Measurements from ENCODE around the gene SEZ6L. TPM values are rescaled to one million over a fixed set of nuclear protein-coding genes. Genes with fewer than 3 reads are reported as not detected.

Gene SEZ6L
- polyA plus RNA-seq, 1 donor from 2014 or later: 31.9 TPM

DNA sequence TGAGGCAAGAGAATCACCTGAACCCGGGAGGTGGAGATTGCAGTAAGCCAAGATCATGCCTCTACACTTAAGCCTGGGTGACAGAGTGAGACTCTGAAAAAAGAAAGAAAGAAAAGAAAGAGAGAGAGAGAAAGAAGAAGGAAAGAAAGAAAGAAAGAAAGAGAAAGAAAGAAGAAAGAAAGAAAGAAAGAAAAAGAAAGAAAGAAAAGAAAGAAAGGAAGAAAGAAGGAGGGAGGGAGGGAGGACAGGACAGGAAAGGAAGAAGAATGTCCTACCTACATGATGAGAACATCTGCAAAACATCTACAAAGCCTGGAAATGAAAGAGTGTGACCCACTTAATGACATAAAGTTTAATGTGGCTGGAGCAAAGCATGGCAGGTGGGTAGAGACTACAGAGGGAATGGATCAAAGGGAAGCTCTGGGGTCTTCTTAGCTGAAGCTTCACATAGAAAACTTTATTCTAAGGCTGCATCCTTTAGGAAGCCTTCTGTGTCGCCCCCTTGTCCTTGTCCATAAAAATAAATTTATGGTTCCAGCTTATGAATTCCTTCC lies 147.5 kb downstream of the SEZ6L start:
- Histone ChIP-seq H3K27ac (ENCODE audit: low read length) (no peak overlapping the region), H3K36me3 (ENCODE audit: insufficient read depth, low read length) (no peaks in the 10 kb centered on the region), H3K4me3 (ENCODE audit: low read length) (no peak overlapping the region), H3F3A (ENCODE audit: insufficient read depth, low read length, poor library complexity, severe bottlenecking) (no peaks in the 10 kb centered on the region), H3K27me3 (ENCODE audit: insufficient read depth, low read depth, low read length) (no peaks in the 10 kb centered on the region), H4K20me1 (ENCODE audit: insufficient read depth) (no peaks in the 10 kb centered on the region), H3K4me2 (ENCODE audit: low read length) (no peak overlapping the region), H3K9me3 (ENCODE audit: low read length) (no peaks in the 10 kb centered on the region), H3K9me2 (ENCODE audit: insufficient read depth, low read length) (no peaks in the 10 kb centered on the region), H3K9ac (ENCODE audit: low read length) (no peak overlapping the region), H3K79me2 (replicated peaks; ENCODE audit: insufficient read depth, low read length) (no peaks in the 10 kb centered on the region), H2AFZ (ENCODE audit: low read depth, low read length) (no peak overlapping the region)
- TF ChIP-seq TAF1 (IDR thresholded peaks at IDR 0.05; ENCODE audit: low read depth): no peak
- TF ChIP-seq SMC3 (conservative IDR thresholded peaks at IDR 0.05; ENCODE audit: poor library complexity): no peak
- TF ChIP-seq EZH2 (IDR thresholded peaks at IDR 0.05; ENCODE audit: borderline replicate concordance, insufficient read depth, low read length, poor library complexity, severe bottlenecking): no peak
- no peak for TF ChIP-seq POLR2AphosphoS5 (IDR thresholded peaks at IDR 0.05)
- TF ChIP-seq RAD21 (conservative IDR thresholded peaks at IDR 0.05): no peak
- TF ChIP-seq MXI1 (conservative IDR thresholded peaks at IDR 0.05; ENCODE audit: poor library complexity, severe bottlenecking): no peak
- TF ChIP-seq, protein P1, sequence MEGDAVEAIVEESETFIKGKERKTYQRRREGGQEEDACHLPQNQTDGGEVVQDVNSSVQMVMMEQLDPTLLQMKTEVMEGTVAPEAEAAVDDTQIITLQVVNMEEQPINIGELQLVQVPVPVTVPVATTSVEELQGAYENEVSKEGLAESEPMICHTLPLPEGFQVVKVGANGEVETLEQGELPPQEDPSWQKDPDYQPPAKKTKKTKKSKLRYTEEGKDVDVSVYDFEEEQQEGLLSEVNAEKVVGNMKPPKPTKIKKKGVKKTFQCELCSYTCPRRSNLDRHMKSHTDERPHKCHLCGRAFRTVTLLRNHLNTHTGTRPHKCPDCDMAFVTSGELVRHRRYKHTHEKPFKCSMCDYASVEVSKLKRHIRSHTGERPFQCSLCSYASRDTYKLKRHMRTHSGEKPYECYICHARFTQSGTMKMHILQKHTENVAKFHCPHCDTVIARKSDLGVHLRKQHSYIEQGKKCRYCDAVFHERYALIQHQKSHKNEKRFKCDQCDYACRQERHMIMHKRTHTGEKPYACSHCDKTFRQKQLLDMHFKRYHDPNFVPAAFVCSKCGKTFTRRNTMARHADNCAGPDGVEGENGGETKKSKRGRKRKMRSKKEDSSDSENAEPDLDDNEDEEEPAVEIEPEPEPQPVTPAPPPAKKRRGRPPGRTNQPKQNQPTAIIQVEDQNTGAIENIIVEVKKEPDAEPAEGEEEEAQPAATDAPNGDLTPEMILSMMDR (IDR thresholded peaks at IDR 0.05; ENCODE audit: poor library complexity, severe bottlenecking): no peak

DNA sequence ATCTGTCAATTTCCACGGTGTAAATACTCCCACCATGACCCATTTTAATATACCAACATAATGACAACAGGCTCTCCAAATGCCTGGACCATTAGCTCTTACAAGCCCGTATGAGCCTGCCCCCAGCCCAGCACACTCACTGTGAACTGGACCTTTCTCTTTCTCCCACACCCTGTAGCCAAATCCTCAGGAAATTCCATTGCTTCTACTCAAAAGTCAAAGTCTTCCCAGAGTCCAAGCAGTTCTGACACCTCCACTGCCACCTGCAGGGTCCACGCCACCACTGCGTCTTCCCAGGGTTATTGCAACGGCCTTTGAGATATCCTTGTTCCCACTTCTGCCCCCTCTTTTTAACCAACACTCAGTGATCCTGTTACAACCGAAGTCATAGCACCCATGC lies 149.7 kb downstream of the SEZ6L start:
- Histone ChIP-seq H3K9me3 (ENCODE audit: low read length) (no peaks in the 10 kb centered on the region), H2AFZ (ENCODE audit: low read depth, low read length) (no peak overlapping the region), H3K27ac (ENCODE audit: low read length) (no peak overlapping the region), H3K4me3 (ENCODE audit: low read length) (no peak overlapping the region), H3F3A (ENCODE audit: insufficient read depth, low read length, poor library complexity, severe bottlenecking) (no peaks in the 10 kb centered on the region), H3K4me2 (ENCODE audit: low read length) (no peak overlapping the region), H3K9ac (ENCODE audit: low read length) (no peak overlapping the region), H3K36me3 (ENCODE audit: insufficient read depth, low read length) (no peaks in the 10 kb centered on the region), H3K79me2 (replicated peaks; ENCODE audit: insufficient read depth, low read length) (no peaks in the 10 kb centered on the region), H3K27me3 (ENCODE audit: insufficient read depth, low read depth, low read length) (no peaks in the 10 kb centered on the region), H4K20me1 (ENCODE audit: insufficient read depth) (no peaks in the 10 kb centered on the region), H3K9me2 (ENCODE audit: insufficient read depth, low read length) (no peaks in the 10 kb centered on the region)
- TF ChIP-seq RAD21 (conservative IDR thresholded peaks at IDR 0.05) (no peak), POLR2AphosphoS5 (IDR thresholded peaks at IDR 0.05) (no peak), EP300 (conservative IDR thresholded peaks at IDR 0.05; ENCODE audit: poor library complexity, severe bottlenecking) (no peak), SMC3 (conservative IDR thresholded peaks at IDR 0.05; ENCODE audit: poor library complexity) (no peak), TAF1 (IDR thresholded peaks at IDR 0.05; ENCODE audit: low read depth) (no peak), MXI1 (conservative IDR thresholded peaks at IDR 0.05; ENCODE audit: poor library complexity, severe bottlenecking) (no peak), EZH2 (IDR thresholded peaks at IDR 0.05; ENCODE audit: borderline replicate concordance, insufficient read depth, low read length, poor library complexity, severe bottlenecking) (no peak)
- TF ChIP-seq, protein P1 (IDR thresholded peaks at IDR 0.05; ENCODE audit: poor library complexity, severe bottlenecking): no peak
- TF ChIP-seq, protein P2, sequence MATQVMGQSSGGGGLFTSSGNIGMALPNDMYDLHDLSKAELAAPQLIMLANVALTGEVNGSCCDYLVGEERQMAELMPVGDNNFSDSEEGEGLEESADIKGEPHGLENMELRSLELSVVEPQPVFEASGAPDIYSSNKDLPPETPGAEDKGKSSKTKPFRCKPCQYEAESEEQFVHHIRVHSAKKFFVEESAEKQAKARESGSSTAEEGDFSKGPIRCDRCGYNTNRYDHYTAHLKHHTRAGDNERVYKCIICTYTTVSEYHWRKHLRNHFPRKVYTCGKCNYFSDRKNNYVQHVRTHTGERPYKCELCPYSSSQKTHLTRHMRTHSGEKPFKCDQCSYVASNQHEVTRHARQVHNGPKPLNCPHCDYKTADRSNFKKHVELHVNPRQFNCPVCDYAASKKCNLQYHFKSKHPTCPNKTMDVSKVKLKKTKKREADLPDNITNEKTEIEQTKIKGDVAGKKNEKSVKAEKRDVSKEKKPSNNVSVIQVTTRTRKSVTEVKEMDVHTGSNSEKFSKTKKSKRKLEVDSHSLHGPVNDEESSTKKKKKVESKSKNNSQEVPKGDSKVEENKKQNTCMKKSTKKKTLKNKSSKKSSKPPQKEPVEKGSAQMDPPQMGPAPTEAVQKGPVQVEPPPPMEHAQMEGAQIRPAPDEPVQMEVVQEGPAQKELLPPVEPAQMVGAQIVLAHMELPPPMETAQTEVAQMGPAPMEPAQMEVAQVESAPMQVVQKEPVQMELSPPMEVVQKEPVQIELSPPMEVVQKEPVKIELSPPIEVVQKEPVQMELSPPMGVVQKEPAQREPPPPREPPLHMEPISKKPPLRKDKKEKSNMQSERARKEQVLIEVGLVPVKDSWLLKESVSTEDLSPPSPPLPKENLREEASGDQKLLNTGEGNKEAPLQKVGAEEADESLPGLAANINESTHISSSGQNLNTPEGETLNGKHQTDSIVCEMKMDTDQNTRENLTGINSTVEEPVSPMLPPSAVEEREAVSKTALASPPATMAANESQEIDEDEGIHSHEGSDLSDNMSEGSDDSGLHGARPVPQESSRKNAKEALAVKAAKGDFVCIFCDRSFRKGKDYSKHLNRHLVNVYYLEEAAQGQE (IDR thresholded peaks at IDR 0.05; ENCODE audit: borderline replicate concordance): no peak

All from neural cell (in vitro differentiated cells).